ENCODE data around the gene POLE4. TPM values are rescaled to one million over a fixed set of nuclear protein-coding genes. Genes with fewer than 3 reads are reported as not detected.

The POLE4 gene
- polyA plus RNA-seq, 4 donors, result 45.1 to 50.5 (median 47.6) TPM

DNA sequence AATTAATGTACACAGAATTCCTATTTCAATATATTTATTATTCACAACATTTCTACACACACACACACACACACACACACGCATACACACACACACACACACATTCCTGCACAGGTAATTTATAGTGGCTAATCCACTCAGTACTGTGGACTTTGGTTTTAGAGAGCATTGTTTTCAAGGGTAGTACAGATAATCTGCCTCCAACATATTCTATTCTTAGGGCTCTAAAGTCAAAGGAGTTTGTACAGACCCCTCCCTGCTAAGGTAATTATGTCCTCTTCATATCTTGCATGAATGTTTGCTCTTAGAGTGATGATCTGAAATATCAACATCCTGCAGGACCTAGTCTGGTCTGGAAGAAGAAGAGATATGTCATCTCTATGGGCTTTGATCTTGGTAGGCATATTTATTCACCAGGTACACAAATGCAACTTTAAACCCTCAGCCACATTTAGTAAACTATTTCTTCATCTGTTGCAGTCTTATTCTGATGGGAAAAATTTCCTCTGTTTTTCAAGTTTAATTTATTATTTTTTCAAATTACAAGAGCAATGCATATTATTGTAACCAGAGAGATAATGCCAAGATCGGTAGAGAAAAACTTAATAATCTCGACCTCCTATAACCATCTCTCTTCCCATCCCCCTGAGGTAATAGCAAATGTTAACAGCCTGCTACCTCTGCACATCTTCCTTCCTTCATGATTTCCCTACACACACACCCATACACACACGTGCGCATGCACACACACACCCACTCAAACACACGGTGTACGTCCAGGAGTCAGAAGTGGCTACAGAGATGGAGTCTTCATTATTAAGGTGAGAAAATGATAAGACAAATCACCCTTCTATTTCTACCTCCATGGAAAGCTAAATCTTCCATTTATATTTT lies 18.3 kb upstream of the POLE4 start:
- DNase-seq (ENCODE audit: low read depth in 4 of 4, low spot score in 3 of 4), result no peak

GRCh38 chr2:74941284-74941683 lies 17.2 kb upstream of the POLE4 start:
- no peak for DNase-seq (ENCODE audit: low read depth in 4 of 4, low spot score in 3 of 4)

GRCh38 chr2:74942263-74942662 lies 16.2 kb upstream of the POLE4 start:
- no peak for DNase-seq (ENCODE audit: low read depth in 4 of 4, low spot score in 3 of 4)

DNA sequence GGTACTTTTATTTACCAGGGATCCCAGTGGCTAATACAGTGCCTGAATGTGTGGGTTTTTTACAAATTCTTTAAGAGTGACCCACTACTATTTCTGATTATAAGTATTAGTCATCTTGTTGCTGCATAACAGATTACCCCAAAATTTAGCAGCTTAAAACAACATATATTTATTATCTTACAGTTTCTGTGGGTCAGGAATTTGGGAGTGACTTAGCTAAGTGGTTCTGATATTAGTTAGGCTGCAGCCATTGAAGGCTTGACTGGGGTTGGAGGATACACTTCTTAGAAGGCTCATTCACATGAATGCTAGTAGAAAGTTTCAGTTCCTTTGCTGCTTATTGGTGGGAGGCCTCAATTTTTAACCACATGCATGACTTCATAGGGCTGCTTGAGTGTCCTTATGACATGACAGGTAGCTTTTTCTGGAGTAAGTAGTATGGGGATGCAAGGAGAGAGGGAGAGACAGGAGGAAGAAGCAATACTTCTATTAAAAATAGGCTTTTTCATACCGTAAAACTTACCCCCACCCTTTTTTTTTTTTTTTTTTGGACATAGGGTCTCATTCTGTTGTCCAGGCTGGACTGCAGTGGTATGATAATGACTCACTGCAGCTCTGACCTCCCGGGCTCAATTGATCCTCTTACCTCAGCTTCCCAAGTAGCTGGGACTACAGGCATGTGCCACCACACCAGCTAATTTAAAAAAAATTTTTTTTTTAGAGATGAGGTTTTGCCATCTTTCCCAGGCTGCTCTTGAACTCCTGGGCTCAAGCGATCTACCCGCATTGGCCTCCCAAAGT lies 13.3 kb upstream of the POLE4 start:
- no peak for DNase-seq (ENCODE audit: low read depth in 4 of 4, low spot score in 3 of 4)

DNA sequence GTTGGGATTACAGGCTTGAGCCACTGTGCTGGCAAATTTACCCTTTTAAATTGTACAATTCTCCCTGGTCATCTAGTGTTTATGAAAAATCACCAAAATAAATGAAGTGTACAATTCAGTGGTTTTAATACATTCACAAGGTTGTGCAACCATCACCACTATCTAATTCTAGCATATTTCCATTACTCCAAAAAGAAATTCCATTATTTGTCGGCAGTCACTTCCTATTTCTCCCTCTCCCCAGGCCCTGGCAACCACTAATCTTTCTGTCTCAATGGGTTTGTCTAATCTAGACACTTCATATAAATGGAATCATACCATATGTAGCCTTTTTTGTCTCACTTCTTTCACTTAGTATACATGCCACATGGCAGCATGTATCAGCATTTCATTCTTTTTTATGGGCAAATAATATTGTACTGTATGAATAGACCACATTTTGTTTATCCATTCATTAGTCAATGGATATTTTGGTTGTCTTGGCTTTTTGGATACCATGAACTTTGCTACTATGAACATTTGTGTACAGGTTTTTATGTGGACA lies 12.6 kb upstream of the POLE4 start:
- no peak for DNase-seq (ENCODE audit: low read depth in 4 of 4, low spot score in 3 of 4)

GRCh38 chr2:74947703-74948102 lies 10.7 kb upstream of the POLE4 start:
- no peak for DNase-seq (ENCODE audit: low read depth in 4 of 4, low spot score in 3 of 4)

DNA sequence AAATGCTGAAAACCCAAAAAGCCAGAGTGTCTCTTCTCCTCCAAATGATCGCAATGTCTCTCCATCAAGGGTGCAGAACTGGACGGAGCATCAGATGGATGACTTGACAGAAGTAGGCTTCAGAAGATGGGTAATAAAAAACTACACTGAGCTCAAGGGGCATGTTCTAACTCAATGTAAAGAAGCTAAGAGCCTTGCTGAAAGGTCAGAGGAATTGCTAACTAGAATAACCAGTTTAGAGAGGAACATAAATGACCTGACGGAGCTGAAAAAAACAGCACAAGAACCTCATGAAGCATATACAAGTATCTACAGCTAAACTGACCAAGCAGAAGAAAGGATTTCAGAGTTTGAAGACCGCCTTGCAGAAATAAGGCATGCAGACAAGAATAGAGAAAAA lies 9.7 kb upstream of the POLE4 start:
- no peak for DNase-seq (ENCODE audit: low read depth in 4 of 4, low spot score in 3 of 4)

GRCh38 chr2:74951211-74951754 lies 7.2 kb upstream of the POLE4 start:
- no peak for DNase-seq (ENCODE audit: low read depth in 4 of 4, low spot score in 3 of 4)

- DNase-seq (ENCODE audit: low read depth in 4 of 4, low spot score in 3 of 4), result no peak
Observed at GRCh38 chr2:74952575-74952974, 5.9 kb upstream of the POLE4 start.

DNA sequence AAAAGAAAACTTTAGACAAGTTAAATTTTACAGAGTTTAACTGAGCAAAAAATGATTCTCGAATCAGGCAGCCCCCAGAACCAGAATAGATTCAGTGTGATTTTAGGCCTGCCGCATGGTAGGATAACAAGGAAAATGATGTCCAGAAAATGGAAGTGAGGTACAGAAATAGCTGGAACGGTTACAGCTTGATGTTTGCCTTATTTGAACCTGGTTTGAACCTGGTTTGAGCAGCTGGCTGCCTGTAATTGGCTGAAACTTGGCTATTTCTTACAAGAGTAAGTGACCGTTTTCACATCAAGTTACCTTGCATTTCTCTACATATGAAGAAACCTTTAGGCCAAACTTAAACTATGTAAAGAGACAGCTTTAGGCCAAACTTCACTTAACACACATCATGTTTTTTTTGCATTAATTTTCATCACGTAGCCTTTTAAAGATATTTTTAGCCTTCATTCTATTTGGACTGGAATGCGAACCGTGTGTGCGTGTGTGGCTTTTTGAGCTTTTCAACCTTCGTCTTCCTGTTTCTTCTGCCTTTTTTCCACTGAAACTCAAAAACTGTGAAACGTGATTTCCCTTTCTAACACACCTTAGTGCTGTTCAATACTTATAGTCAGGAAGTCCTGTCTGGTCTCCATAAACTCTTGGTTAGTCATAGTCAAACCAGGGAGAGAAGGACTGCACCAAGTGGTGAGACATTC lies 4.5 kb upstream of the POLE4 start:
- DNase-seq (ENCODE audit: low read depth in 4 of 4, low spot score in 3 of 4), result no peak

DNA sequence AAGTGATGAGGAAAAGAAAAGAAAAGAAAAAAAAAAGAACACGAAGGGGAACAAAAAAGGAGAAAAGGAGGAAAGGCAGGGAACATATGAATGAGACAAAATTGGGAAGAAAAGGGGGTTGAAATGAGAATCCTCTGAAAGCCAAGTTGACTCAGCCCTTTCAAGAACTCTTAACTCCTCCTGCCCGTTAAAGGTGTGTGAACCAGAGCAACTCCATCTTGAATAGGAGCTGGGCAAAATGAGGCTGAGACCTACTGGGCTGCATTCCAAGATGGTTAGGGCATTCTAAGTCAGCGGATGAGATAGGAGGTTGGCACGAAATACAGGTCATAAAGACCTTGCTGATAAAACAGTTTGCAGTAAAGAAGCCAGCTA lies 4.0 kb upstream of the POLE4 start:
- no peak for DNase-seq (ENCODE audit: low read depth in 4 of 4, low spot score in 3 of 4)

- DNase-seq (ENCODE audit: low read depth in 4 of 4, low spot score in 3 of 4), result no peak
Observed at GRCh38 chr2:74957886-74958273, 563 bp upstream of the POLE4 start.

- DNase-seq (ENCODE audit: low read depth in 4 of 4, low spot score in 3 of 4), result no peak
Observed at GRCh38 chr2:74959106-74959751, 786 bp downstream of the POLE4 start.

- DNase-seq (ENCODE audit: low read depth in 4 of 4, low spot score in 3 of 4), result no peak
Observed at GRCh38 chr2:74966887-74967286, 8.4 kb downstream of the POLE4 start.

GRCh38 chr2:74975016-74975415 lies 16.6 kb downstream of the POLE4 start:
- DNase-seq (ENCODE audit: low read depth in 4 of 4, low spot score in 3 of 4), result no peak

GRCh38 chr2:74979844-74980243 lies 21.4 kb downstream of the POLE4 start:
- no peak for DNase-seq (ENCODE audit: low read depth in 4 of 4, low spot score in 3 of 4)

DNA sequence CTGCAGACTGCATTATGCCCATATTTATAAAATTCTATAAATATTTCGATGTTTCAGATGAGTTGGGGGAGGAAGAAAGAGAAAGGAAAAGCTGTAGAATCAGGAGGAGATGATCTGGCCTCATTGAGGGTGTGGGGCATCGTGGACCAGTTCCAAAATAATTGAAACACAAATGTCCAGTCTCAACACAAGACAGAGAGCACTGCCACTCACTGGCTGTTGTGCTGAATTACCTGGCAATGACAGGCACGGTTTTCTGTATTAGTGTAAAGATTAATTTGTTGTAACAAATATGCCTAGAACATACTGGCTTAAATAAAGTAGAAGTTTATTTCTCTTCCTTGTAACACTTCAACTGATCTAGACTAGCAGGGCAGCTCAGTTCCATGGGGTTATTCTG lies 24.1 kb downstream of the POLE4 start:
- no peak for DNase-seq (ENCODE audit: low read depth in 4 of 4, low spot score in 3 of 4)

DNA sequence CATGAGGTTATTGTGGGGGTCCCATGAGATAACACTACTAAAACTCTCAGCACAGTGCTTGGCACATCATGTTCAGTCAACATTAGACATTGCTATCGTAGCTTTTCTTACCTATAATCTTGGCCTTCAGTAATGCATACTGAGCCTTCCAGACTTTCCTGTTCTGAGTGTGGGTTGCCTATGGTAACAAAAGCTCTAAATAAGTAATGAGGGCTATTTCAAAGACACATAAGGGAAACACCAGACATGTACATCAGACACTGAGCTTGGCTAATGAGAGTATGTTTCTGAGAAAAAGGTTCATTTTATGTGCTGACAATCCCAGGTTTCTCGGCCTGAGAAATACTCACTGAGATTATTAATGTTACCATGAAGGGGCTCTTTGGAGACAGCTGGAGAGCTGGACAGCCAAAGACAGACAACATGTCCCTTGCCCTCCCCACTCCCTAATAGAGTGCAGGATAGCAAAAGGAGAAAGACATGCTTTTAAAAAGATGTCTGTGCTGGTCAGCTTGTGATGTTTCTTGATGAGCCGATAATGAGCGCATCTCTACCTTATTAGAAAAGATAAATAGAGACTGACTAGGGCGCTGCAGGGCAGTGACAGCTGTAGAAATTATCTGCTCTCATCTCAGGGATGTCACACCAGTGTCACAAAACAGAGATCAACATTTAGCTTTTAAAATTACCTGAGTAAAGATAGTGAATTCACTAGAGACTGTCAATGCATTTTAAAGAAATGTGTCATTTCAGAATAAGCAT lies 25.4 kb downstream of the POLE4 start:
- DNase-seq (ENCODE audit: low read depth in 4 of 4, low spot score in 3 of 4), result no peak

GRCh38 chr2:74984947-74985637 lies 26.6 kb downstream of the POLE4 start:
- no peak for DNase-seq (ENCODE audit: low read depth in 4 of 4, low spot score in 3 of 4)

Data from right renal pelvis (tissue), 4 donors.